H9 (cell line): Measurements from ENCODE around the gene RDH5. TPM values are rescaled to one million over a fixed set of nuclear protein-coding genes. Genes with fewer than 3 reads are reported as not detected.
A peak's percentile ranks its signal among the peaks of the same experiment; 100 is the strongest.

Source experiments
- DNase-seq: peaks from one replicate; pipeline ENCODE4 v3.0.0-alpha.2; 2017
- H2AFZ ChIP-seq: one replicate; pipeline ENCODE4 v1.6.1; 2013; ENCODE audit warnings: mild to moderate bottlenecking, low read length, control low read depth, moderate library complexity
- H2AK5ac ChIP-seq: 2 replicates; pipeline ENCODE4 v1.6.1; 2013; ENCODE audit warnings: low read length, control low read depth, mixed read lengths; ENCODE audit not compliant: insufficient read length
- H2BK120ac ChIP-seq: one replicate; pipeline ENCODE4 v1.6.1; 2013; ENCODE audit warnings: low read depth, mild to moderate bottlenecking, low read length, control low read depth, inconsistent platforms; ENCODE audit not compliant: poor library complexity, severe bottlenecking
- H2BK12ac ChIP-seq: 2 replicates; pipeline ENCODE4 v1.6.1; 2013; ENCODE audit warnings: low read length, control low read depth, mixed read lengths, low read depth; ENCODE audit not compliant: insufficient read length
- H2BK15ac ChIP-seq: 2 replicates; pipeline ENCODE4 v1.6.1; 2013; ENCODE audit warnings: low read depth, low read length, control low read depth
- H2BK20ac ChIP-seq: one replicate; pipeline ENCODE4 v1.6.1; 2013; ENCODE audit warnings: low read depth, mild to moderate bottlenecking, low read length, control low read depth, inconsistent platforms; ENCODE audit not compliant: poor library complexity, severe bottlenecking
- H2BK5ac ChIP-seq: 2 replicates; pipeline ENCODE4 v1.6.1; 2013; ENCODE audit warnings: low read length, control low read depth, mixed read lengths; ENCODE audit not compliant: insufficient read length
- H3K14ac ChIP-seq: 2 replicates; pipeline ENCODE4 v1.6.1; 2013; ENCODE audit warnings: low read length, control low read depth; ENCODE audit not compliant: insufficient read depth
- H3K18ac ChIP-seq: 2 replicates; pipeline ENCODE4 v1.6.1; 2013; ENCODE audit warnings: low read depth, mild to moderate bottlenecking, mixed read lengths, low read length, control low read depth; ENCODE audit not compliant: insufficient read length
- H3K23ac ChIP-seq: 2 replicates; pipeline ENCODE4 v1.6.1; 2013; ENCODE audit warnings: low read length, control low read depth, mixed read lengths, low read depth; ENCODE audit not compliant: insufficient read length
- H3K23me2 ChIP-seq: 2 replicates; pipeline ENCODE4 v1.6.1; 2013; ENCODE audit warnings: low read depth, mild to moderate bottlenecking, mixed read lengths, low read length, control low read depth; ENCODE audit not compliant: insufficient read length, poor library complexity, severe bottlenecking
- H3K27ac ChIP-seq: 2 replicates; pipeline ENCODE4 v1.5.1; 2013; ENCODE audit warnings: low read length, control low read depth, mixed read lengths, low read depth; ENCODE audit not compliant: insufficient read length
- H3K27me3 ChIP-seq: 2 replicates; pipeline ENCODE4 v1.6.1; 2013; ENCODE audit warnings: low read length, control low read depth, inconsistent platforms; ENCODE audit not compliant: insufficient read depth
- H3K4ac ChIP-seq: 2 replicates; pipeline ENCODE4 v1.6.1; 2013; ENCODE audit warnings: low read depth, mild to moderate bottlenecking, control low read depth, inconsistent platforms, low read length, moderate library complexity
- H3K4me1 ChIP-seq: 2 replicates; pipeline ENCODE4 v1.6.1; 2013; ENCODE audit warnings: low read length, control low read depth, inconsistent platforms; ENCODE audit not compliant: insufficient read depth
- H3K4me2 ChIP-seq: 2 replicates; pipeline ENCODE4 v1.6.1; 2013; ENCODE audit warnings: low read length, control low read depth, mixed read lengths; ENCODE audit not compliant: insufficient read length, insufficient read depth
- H3K56ac ChIP-seq: 2 replicates; pipeline ENCODE4 v1.6.1; 2013; ENCODE audit warnings: low read depth, mild to moderate bottlenecking, mixed read lengths, low read length, control low read depth; ENCODE audit not compliant: insufficient read length
- H3K79me1 ChIP-seq: 2 replicates; pipeline ENCODE4 v1.6.1; 2013; ENCODE audit warnings: low read depth, mild to moderate bottlenecking, moderate library complexity, low read length, control low read depth, inconsistent platforms; ENCODE audit not compliant: insufficient read depth, poor library complexity, severe bottlenecking
- H3K79me2 ChIP-seq: 2 replicates; pipeline ENCODE4 v1.6.1; 2013; ENCODE audit warnings: low read length, control low read depth, inconsistent platforms; ENCODE audit not compliant: insufficient read depth
- H3K9ac ChIP-seq: 2 replicates; pipeline ENCODE4 v1.6.1; 2013; ENCODE audit warnings: low read length, control low read depth, mixed read lengths; ENCODE audit not compliant: insufficient read length; ENCODE audit errors: extremely low read depth
- H3K9me3 ChIP-seq: one replicate; pipeline ENCODE4 v1.6.1; 2013; ENCODE audit warnings: low read depth, low read length, inconsistent platforms; ENCODE audit not compliant: control insufficient read depth
- H3T11ph ChIP-seq: one replicate; pipeline ENCODE4 v1.6.1; 2013; ENCODE audit warnings: mild to moderate bottlenecking, low read length, control low read depth, inconsistent platforms
- H4K20me1 ChIP-seq: one replicate; pipeline ENCODE4 v1.6.1; 2013; ENCODE audit not compliant: control insufficient read depth, insufficient read length, insufficient read depth
- H4K5ac ChIP-seq: 2 replicates; pipeline ENCODE4 v1.6.1; 2013; ENCODE audit warnings: low read depth, mild to moderate bottlenecking, mixed read lengths, low read length, control low read depth; ENCODE audit not compliant: insufficient read length
- H4K8ac ChIP-seq: replicated peaks from 2 replicates; pipeline ENCODE4 v1.6.1; 2013; ENCODE audit warnings: low read length, control low read depth, mixed read lengths, low read depth; ENCODE audit not compliant: insufficient read length
- H4K91ac ChIP-seq: 2 replicates; pipeline ENCODE4 v1.6.1; 2013; ENCODE audit warnings: low read depth, mild to moderate bottlenecking, moderate library complexity, mixed read lengths, low read length, control low read depth; ENCODE audit not compliant: insufficient read length
- H3K27ac Mint-ChIP-seq, 3 experiments: 2 replicates in 2 of 3; 3 replicates in 1 of 3; pipeline ENCODE4 v1.8.0; 2020 to 2021; ENCODE audit warnings: mixed read lengths in 3 of 3, mild to moderate bottlenecking in 1 of 3, moderate library complexity in 1 of 3
- H3K27me3 Mint-ChIP-seq: 2 replicates; pipeline ENCODE4 v1.8.0; 2021; ENCODE audit warnings: low read depth, mild to moderate bottlenecking, moderate library complexity, mixed read lengths
- H3K36me3 Mint-ChIP-seq, 3 experiments: 2 replicates in 2 of 3; 3 replicates in 1 of 3; pipeline ENCODE4 v1.8.0; 2020 to 2021; ENCODE audit warnings: low read depth in 3 of 3, mixed read lengths in 3 of 3; ENCODE audit not compliant: insufficient read depth in 1 of 3
- H3K4me1 Mint-ChIP-seq, 2 experiments: 2 replicates each; pipeline ENCODE4 v1.8.0; 2020; ENCODE audit warnings: mixed read lengths in 2 of 2
- H3K4me3 Mint-ChIP-seq, 2 experiments: 2 replicates in 1 of 2; 3 replicates in 1 of 2; pipeline ENCODE4 v1.8.0; 2020 to 2021; ENCODE audit warnings: mild to moderate bottlenecking in 2 of 2, mixed read lengths in 2 of 2, moderate library complexity in 1 of 2
- H3K9me3 Mint-ChIP-seq, 2 experiments: 2 replicates in 1 of 2; 3 replicates in 1 of 2; pipeline ENCODE4 v1.8.0; 2020; ENCODE audit warnings: mild to moderate bottlenecking in 2 of 2, mixed read lengths in 2 of 2, moderate library complexity in 1 of 2
- CTCF ChIP-seq: fragments of 200-600 bp; sonication (generic); conservative IDR thresholded peaks from 3 replicates; pipeline ENCODE4 v1.8.0; 2021; ENCODE audit warnings: antibody characterized with exemption, mild to moderate bottlenecking
- WGBS: extraction: QIAGEN DNeasy Blood & Tissue Kit; methylation state at CpG from one replicate; pipeline ENCODE4 v1.1.7; 2013; ENCODE audit warnings: missing lambda C conversion rate, low lambda C conversion rate, mixed read lengths; ENCODE audit not compliant: insufficient read length; ENCODE audit errors: extremely low coverage; 5-methylcytosine and 5-hydroxymethylcytosine counted together
- total RNA-seq: library from RNA; stranded (reverse); gene quantifications from 2 replicates; pipeline ENCODE4 v1.2.1, GENCODE V29; 2021

RDH5 gene
- total RNA-seq, 1 experiment from 2014 or later: 6.6 TPM

- Histone ChIP-seq H4K20me1 (no peaks in the 10 kb centered on the region), H2BK20ac (no peak overlapping the region), H3K4me1 (no peaks in the 10 kb centered on the region), H2BK5ac (no peak overlapping the region), H3K23me2 (no peaks in the 10 kb centered on the region), H3T11ph (no peak overlapping the region), H4K5ac (no peak overlapping the region), H3K23ac (no peak overlapping the region), H3K9ac (no peak overlapping the region), H3K27me3 (no peaks in the 10 kb centered on the region), H3K14ac (no peak overlapping the region), H3K79me2 (no peaks in the 10 kb centered on the region), H3K4me2 (no peak overlapping the region), H3K56ac (no peak overlapping the region), H3K9me3 (no peaks in the 10 kb centered on the region), H2BK120ac (no peak overlapping the region), H3K27ac (no peak overlapping the region), H4K8ac (no peak overlapping the region), H2BK12ac (no peak overlapping the region), H2AK5ac (no peak overlapping the region), H3K18ac (no peak overlapping the region), H2AFZ (no peak overlapping the region), H3K4ac (no peak overlapping the region), H4K91ac (no peak overlapping the region), H3K79me1 (no peaks in the 10 kb centered on the region), H2BK15ac (no peak overlapping the region)
- H3K27me3 Mint-ChIP-seq: no peaks in the 10 kb centered on the region
- no peaks in the 10 kb centered on the region for H3K9me3 Mint-ChIP-seq
- H3K4me1 Mint-ChIP-seq: no peaks in the 10 kb centered on the region
- no peak for DNase-seq
- peaks cover 37 to 69% (median 57%) of the 10 kb centered on the region in 3 experiments for H3K36me3 Mint-ChIP-seq
- H3K4me3 Mint-ChIP-seq: no peak overlapping the region
- WGBS: no CpG with 5 or more reads among the region's 12 CpGs
- no peak for TF ChIP-seq CTCF
- peak overlapping the region in 1 of 3 experiments; percentile 6; a peak in 1 of 7 replicates for H3K27ac Mint-ChIP-seq
Measured at GRCh38 chr12:55692631-55693322, 27.4 kb upstream of the RDH5 start.
